CD4-positive, alpha-beta T cell treated with Interleukin-6 at 100 ng/mL for 8 hours (primary cell): ENCODE data around the gene SLC13A1.

Experiments used
- DNase-seq: peaks from one replicate; pipeline ENCODE4 v3.0.0-alpha.2; 2020; ENCODE audit warnings: mixed read lengths, low spot score

Gene SLC13A1

DNA sequence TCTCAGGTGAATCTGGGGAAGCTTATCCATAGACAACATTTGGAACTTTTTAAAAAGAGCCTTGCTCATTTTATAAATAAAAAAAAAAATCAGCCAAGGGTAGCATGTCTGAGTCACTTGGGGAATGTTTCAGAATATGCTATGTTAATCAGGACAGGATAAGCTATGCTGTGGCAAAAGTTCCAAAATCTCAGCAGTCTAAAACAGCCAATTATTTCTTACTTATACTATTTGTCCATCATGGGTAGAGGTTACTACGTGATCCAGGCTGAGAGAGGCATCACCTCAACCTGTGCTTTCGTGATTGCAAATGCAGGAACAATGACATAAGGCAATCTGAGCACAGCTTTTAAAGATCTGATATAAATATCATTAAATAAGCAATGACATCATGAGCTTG lies 6.5 kb downstream of the SLC13A1 start:
- no peak for DNase-seq

DNA sequence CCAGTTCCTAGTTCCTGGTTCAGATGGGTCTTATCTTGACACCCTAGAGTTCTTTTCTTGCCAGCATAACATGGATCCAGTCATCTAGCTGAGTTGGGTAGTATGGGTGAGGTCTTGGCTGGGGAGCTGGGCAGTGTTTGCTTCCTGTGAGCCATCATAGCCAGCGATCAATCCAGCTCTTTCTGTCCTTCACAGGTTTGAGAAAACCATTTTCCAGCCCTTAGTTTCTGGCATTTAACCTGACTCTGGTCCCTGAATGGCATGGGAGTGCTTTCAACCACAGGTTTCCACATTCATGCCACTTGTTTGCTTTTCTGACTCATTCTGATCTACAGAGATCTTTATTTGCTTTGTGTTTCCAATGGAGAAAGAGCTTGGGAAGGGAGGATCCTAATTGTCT lies 8.6 kb downstream of the SLC13A1 start:
- DNase-seq: no peak

DNA sequence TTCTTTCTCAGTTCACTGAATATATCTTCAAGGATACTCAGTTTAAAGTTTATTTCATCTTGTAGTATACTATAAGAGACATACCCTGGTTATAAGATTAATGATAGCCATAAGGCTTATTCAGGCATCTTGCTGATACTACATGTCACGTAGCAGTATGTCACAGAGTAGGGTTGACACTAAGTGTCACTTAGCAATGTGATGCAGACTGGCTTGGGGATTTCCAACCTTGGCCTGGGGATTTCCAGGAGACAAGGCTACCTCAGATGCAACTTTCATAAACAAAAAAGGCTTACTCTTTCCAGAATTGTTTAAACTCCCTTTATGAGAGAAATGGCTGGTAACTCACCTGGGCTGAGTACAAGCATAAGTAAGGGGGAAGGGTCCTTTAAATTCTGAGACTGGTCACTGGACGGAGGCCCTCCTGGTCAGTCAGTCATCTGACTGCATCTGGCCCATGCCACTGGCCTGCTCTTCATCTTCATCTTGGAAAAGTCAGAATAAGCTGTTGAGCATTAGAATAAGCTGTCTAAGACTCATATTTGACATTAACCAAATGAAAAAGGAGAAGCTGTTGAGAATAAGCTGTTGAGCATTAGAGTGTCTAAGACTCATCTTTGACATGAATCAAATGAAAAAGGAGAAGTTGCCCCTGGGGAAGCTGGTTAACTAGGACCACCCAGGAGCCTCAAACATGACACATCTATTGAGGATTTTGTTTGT lies 9.5 kb downstream of the SLC13A1 start:
- no peak for DNase-seq

DNA sequence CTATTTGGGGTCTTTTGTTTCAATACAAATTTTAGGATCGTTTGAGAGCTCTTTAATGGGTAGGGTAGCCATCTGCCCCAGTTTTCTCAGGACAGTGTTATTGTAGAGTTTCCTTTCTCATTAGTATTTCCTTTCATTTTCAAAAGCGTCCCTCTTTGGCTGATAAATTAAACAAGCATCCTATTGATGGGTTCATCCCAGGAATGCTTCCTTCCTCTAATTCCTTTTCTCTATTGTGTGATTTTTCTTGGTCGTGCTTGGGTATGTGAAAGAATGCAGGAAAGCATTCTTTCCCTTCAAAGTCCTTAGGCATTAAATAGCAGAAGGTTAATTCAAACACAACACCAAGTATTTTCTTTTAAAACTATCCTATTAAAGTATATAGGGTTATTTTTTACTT lies 14.0 kb downstream of the SLC13A1 start:
- DNase-seq: no peak

DNA sequence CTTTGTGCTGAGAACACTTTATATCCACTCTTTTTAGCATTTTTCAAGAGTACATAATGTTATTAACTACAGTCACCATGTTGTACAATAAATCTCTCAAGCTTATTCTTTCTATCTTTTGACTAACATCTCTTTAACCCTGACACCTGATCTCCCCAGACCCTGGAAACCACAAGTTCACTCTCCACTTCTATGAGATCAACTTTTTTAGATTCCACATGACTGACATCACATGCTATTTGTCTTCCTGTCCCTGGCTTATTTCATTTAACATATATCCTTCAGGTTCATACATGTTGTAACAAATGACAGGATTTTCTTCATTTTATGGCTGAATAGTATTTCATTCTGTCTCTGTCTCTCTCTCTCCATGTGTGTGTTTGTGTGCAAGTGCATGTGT lies 15.5 kb downstream of the SLC13A1 start:
- DNase-seq: no peak

DNA sequence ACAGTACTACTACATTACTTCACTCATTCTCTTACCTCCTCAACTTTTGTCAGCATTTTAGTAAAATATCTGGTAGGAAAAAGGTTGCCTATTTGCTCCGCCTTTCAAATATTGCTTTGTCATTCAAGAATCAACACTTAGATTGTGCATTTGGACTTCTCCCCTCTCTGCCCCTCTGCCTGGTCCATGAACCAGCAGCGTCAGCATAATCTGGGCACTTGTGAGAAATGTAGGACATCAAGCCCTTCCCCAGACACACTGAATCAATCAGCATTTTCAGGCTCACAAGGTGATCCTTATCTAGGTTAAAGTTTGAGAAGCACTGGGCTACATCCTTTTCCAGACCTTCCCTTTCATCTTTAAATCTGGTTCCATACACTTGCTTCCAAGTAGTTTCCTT lies 16.3 kb downstream of the SLC13A1 start:
- DNase-seq: no peak

DNA sequence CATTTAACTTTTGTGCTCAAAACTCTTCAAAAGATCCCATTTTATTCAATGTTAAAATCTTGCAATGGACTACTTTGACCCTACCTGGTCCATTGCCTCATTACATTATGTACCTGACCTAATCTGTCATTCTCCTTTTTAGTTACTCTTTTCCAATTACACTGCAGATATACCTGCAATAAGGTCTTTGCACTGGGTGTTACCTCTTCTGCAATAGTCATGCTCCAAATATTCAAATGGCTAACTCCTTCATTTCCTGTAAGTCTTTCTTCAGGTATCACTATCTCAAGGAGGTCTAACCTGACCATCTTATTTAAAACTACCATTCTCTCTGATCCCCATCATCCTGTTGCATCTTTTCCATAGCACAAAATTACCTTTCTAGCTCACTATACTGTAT lies 22.3 kb downstream of the SLC13A1 start:
- no peak for DNase-seq

DNA sequence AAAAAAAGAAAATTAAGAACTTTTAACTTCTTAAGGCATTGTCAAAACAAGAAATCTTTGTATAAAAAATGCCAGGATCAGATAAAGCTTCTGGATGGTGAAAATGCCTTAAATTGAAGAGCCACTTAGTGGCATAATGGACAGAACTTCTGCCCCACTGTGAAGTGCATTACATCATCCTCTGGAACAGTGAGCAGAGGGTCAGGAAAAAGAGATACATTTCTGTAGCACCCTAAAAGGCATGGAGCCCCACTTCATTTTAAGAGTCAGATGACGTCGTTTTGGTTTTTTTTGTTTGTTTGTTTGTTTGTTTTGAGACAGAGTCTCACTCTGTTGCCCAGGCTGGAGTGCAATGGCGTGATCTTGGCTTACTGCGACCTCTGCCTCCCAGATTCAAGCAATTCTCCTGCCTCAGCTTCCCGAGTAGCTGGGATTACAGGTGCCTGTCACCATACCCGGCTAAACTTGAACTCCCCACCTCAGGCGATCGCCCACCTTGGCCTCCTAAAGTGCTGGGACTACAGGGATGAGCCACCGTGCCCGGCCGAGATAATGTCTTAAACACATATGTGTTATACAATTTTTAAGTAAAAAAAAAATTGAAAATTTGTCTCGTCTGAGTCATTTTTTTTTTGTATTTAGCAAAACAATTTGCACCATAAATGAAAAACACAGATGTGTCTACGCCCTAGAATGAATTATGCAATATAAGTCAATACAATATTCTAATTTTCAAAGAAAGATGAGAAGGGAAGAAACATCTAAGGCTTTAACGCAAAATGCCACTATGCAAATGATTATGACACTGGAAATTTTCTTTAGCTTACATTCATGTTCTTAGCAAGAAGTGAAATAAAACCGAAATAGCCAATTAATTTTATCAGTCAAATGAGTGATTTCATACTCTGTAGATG lies 29.2 kb downstream of the SLC13A1 start:
- DNase-seq: no peak

DNA sequence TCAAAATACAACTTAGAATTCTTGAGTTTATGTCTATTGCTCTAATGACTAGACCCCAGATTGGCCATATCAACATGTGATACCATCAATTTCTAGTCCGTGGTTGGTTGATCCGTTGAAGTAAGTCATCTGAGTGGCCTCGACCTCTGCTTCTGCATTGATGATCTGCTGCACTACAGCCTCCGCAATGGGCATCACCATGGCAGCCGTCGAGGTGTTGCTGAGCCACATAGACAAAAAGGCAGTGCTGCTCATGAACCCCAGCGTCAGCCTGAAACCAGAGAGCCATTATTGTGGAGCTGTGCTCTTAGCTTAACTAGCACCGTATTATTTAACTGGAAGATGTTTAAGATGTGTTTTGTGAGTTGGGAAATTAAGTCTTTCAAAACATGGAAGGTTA lies 30.7 kb downstream of the SLC13A1 start:
- no peak for DNase-seq

DNA sequence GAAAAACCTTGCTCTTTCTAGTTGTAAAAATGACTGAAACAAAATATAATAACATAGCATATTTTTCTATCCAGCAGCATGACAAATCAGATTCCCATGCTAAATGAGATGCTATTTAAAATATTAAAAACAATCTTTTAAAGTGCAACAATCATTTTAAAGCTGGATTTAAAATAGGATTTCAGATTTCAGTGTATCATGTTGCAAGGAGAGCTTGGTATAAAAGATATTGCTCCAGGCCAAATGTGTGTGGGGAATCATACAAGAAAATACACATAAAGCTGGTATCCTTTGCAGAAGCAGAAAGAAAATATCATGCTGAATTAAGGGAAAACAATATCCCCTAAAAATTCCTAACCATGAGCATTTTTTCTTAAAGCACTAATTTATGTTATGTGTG lies 42.2 kb downstream of the SLC13A1 start:
- no peak for DNase-seq

DNA sequence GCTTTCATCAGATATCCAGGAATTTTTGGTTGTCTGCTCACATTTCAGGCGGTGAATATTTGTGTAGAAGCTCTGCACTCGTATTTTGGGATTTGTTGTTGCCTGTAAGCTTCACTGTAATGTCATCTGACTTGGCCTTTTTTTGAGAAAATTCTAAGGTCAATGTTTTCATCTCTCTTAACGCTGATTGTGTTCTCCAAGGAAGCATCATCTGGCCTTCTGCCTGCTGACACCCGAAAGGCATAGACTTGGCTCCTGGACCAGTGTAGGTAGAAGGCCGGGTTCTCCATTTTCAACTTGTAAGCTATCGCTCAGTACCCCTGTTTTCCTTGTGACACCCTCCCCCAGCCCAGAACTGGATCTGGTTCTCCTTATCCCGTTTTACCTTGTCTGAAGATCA lies 44.2 kb downstream of the SLC13A1 start:
- DNase-seq: no peak

DNA sequence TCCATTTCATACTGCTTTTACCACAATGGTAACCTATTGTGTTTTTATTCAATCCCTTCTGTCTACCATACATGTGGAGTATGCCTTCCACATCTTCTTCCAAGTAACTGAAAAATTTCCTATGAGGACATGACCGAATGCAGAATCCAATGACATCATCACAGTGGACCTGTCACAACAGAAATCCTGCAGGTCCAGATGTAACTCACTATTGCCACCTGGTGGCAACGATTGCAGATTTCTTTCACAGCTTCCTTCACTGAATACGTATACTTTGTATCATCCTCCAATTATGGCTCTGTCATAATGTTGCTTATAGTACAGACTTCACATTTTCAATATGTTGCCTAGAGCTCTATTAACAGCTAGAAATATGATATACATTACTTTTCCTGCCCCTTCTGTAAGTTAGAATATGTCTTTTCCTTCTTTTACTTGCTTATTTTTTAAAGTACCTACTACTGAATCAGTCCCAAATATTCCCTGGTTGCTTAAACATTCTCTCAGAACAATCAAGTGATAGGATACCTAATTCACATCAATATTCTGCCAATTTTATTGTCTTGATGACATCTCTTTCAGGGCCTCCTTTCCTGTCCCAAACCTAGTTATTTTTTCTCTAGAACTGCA lies 45.4 kb downstream of the SLC13A1 start:
- DNase-seq: no peak

DNA sequence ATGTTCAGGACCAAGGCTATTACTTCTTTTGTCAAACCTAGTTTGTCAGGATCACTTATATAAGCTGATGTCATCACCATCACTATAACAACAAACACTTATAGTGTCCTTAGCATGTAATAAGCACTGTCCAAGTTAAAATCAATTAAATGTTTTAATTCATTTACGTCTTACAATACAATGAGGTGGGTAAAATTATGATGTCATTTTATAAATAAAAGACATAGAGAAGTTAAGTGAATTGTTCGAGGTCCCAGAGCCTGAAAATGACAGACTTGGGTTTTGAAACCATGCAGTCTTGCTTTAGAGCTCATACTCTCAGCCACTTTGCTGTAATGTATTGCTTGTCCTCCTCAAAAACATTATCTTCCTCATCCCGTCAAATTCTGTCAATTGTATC lies 48.3 kb downstream of the SLC13A1 start:
- DNase-seq: no peak

DNA sequence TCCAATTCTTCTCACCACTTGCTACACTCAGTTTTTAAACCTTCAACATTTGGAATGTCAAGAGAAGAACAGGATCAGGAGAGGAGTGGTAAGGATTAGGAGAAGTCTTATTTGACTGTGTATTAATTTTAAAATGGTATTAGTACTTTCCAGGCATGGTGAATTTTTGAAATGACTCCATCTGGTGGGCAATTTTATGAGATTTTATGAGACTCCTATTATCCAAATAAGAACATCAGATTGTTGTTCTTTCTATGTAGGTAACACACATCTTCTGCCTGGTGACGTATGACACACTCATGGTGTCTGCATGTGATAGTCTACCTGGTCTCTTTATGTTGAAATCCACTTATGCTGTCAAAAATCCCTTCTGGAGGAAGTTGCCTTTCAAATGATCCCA lies 51.0 kb downstream of the SLC13A1 start:
- no peak for DNase-seq

DNA sequence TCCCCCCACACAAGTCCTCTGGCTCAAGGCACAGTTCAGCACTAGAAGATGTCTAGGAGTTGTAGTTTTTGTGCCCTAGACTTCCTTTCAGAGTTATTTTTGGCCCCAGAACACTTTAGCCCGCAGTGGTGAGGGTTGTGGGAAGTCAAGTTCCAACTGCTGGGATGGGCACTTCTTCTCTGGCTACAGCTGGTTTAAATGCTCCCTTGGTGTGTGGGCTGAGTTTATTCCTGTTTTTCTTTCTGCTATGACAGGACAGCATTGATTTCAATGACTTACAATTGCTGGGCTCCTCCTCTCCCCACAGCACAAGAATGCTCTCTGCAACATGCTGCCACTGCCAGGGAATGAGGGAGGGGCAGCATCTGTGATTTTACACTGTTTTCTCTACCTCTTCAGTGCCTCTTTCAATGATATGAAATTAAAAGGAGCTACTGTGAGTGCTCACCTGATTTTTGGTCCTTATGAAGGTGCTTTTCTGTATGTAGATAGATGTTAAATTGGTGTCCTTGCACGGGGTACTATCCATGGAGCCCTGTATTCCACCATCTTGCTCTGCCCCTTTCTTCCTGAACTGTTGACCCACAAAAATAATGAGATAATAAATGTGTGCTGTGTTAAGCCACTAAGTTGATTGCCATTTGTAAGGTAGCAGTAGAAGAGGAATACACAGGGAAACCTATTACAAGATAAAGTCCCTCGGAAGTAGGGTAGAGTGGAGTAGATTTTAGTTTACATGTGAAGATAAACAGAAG lies 56.3 kb downstream of the SLC13A1 start:
- DNase-seq: no peak

DNA sequence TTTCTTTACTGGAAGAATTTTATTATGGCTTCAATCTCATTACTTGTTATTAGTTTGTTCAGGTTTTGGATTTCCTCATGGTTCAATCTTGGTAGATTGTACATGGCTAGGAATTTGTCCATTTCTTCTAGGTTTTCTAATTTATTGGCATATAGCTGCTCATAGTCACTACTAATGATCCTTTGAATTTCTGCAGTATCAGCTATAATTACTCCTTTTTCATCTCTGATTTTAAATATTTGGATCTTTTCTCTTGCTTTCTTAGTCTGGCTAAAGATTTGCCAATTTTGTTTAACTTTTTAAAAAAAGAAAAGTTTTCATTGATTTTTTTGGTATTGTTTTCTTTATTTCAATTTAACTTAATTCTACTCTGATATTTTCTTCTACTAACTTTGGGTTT lies 59.2 kb downstream of the SLC13A1 start:
- DNase-seq: no peak

DNA sequence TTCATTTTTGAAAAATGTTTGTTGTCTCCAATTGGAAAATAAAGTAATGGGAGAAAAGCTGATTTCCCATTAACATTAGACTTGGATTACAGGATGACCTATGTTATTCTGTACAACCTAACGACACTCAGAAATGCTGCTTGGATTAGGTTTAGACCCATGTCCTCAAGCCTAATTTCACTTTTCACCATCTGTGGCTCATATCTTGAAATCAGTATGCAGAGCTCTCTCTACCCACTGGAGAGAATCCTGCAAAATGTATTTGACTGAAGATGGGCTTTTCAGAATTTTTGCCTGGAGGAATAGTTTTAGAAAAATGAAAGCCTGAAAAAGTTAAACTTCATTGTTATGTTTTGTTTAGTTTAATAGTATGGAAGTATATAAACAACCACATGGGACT lies 63.8 kb downstream of the SLC13A1 start:
- DNase-seq: no peak

DNA sequence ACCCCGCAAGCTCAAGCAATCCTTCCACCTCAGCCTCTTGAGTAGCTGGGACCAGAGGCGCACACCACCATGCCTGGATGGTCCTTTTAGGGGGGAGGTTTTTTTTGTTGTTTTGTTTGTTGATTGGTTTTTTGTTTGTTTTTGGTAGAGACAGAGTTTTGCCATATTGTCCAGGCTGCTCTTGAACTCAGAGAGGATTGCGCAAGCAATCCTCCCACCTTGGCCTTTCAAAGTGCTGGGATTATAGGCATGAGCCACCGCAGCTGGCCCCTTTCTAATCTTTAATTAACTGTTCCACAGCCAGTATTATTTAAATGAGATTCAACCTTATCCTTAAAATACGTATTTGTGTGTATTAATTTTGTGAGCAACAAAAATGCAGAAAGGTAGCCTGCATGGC lies 65.8 kb downstream of the SLC13A1 start:
- DNase-seq: no peak

DNA sequence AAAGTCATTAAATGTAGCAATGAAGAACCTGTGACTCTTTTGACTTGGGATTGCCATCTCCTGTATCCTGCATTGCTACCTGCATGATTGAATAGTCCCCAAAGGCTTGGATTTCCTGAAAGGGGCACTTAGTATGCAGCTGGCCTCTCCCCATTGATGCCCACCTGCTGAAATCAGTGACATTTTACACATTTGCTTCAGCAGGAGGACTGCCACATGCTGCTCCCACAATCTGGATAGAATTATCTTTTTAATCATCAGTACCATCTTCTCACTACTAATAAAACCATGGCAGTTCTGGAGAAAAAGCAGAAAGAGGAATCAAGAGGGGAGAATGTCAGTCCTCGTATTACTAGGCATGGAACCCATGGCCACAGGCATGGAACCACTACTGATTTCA lies 67.8 kb downstream of the SLC13A1 start:
- no peak for DNase-seq

DNA sequence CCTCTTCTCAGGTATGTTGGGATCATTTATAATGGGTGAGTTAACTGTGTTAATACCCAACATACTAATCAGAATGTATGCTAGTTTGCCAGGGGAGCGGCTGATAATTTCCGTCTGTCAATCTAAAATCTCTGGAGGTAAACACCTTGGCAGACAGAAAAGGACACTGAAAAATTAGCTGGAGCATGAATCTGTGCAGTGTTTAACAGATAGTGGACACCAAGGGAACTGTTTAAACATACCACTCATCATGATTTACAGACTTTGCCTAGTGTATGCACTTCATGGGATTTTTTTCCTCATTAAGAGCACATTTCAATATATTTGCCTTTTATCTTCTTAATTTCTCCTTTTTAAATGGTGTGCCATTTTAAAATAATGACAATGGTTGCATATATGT lies 68.2 kb downstream of the SLC13A1 start:
- DNase-seq: no peak

DNA sequence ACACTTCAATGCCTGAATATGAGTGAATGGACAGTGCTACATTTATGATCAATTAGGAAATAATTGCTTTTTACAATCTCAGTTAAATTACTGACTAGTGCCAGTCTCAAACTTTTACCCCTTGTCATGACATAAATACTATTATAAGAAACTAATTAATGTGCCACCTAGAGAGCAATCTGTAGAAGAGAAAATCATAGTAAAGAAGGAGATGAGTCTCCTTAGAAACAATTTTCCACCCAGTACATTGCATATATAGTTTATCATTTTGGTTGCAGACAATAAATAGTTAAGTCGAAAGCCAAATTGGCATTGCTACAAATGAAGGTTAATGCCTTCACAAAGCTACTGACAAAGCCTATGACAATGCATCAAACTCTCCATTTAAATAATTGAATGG lies 68.6 kb downstream of the SLC13A1 start:
- DNase-seq: no peak

DNA sequence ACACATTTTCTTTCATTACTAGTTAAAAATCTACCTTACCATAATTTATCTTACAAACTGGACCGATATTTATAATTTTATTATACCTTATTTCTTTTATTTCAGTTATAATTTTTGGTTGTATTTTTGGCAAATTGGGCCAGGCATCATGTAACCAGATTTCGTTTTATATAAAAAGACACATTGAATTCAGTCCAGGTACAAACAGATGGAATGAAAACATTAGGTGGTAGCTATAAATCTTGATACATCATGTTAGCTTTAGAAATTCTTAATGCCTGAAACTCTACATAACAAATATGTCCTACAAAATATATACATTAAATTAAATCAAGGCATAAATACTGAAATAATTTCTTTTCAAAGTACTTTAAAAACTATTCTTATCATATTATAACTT lies 73.1 kb downstream of the SLC13A1 start:
- no peak for DNase-seq
